HepG2 (cell line): ENCODE data around the gene FNDC3B.

ENCODE experiments used
- ADNP ChIP-seq: sonication (generic); formaldehyde crosslinking; IDR thresholded peaks from 2 replicates; pipeline ENCODE4 v1.4.0; 2020; ENCODE audit warnings: missing genetic modification reagents
- CBX2 ChIP-seq, 2 experiments: fragments of 200-600 bp in 1 of 2; sonication (generic); formaldehyde crosslinking in 1 of 2; IDR thresholded peaks; 2 replicates each; pipeline versions ENCODE4 v1.7.0 to v1.8.1; 2018 to 2022; ENCODE audit warnings: low read depth in 2 of 2, low read length in 1 of 2, mild to moderate bottlenecking in 1 of 2, missing genetic modification reagents in 1 of 2
- CTCF ChIP-seq: sonication (generic); formaldehyde crosslinking; IDR thresholded peaks from 2 replicates; pipeline ENCODE4 v1.5.0; 2020; ENCODE audit warnings: mild to moderate bottlenecking, missing genetic modification reagents, moderate library complexity
- FOXO4 ChIP-seq: sonication (generic); formaldehyde crosslinking; conservative IDR thresholded peaks from 2 replicates; pipeline ENCODE4 v1.8.1; 2023; ENCODE audit warnings: missing genetic modification reagents
- KLF6 ChIP-seq: IDR thresholded peaks from 2 replicates; pipeline ENCODE4 v1.8.0; 2016; ENCODE audit warnings: missing biosample characterization, missing genetic modification reagents
- REST ChIP-seq, 2 experiments: IDR thresholded peaks; 2 replicates each; pipeline ENCODE4 v1.6.1; 2011 to 2012; ENCODE audit warnings: low read length in 2 of 2, borderline replicate concordance in 1 of 2, low read depth in 1 of 2, mild to moderate bottlenecking in 1 of 2, moderate library complexity in 1 of 2
- TBL1XR1 ChIP-seq: fragments of 150-350 bp; IDR thresholded peaks from 2 replicates; pipeline ENCODE4 v1.6.1; 2014; ENCODE audit warnings: borderline replicate concordance, low read length; ENCODE audit not compliant: partially characterized antibody
- ZHX2 ChIP-seq, 2 experiments: sonication (generic) in 1 of 2; formaldehyde crosslinking in 1 of 2; IDR thresholded peaks; 2 replicates each; pipeline versions ENCODE4 v1.6.1 to v1.9.0; 2014 to 2022; ENCODE audit warnings: antibody characterized with exemption in 1 of 2, borderline replicate concordance in 1 of 2, inconsistent platforms in 1 of 2, low read depth in 1 of 2, missing genetic modification reagents in 1 of 2
- ZNF10 ChIP-seq: sonication (generic); formaldehyde crosslinking; IDR thresholded peaks from 2 replicates; pipeline ENCODE4 v1.4.0; 2020; ENCODE audit warnings: mild to moderate bottlenecking, low read depth, missing genetic modification reagents, borderline replicate concordance
- ZNF136 ChIP-seq: sonication (generic); formaldehyde crosslinking; IDR thresholded peaks from 2 replicates; pipeline ENCODE4 v1.8.1; 2022; ENCODE audit warnings: low read depth, mild to moderate bottlenecking, moderate library complexity, missing genetic modification reagents
- ZNF17 ChIP-seq: sonication (generic); formaldehyde crosslinking; IDR thresholded peaks from 2 replicates; pipeline ENCODE4 v1.5.0; 2020; ENCODE audit warnings: mild to moderate bottlenecking, missing genetic modification reagents
- ZNF281 ChIP-seq: sonication (generic); formaldehyde crosslinking; IDR thresholded peaks from 2 replicates; pipeline ENCODE4 v1.4.0; 2020; ENCODE audit warnings: missing genetic modification reagents, borderline replicate concordance

- no peak for TF ChIP-seq ZNF281 (CRISPR knock-in tag)
- no peak for TF ChIP-seq ZHX2 (IDR thresholded peaks at IDR 0.05; ENCODE audit: low read depth)
- no peak for TF ChIP-seq ZHX2 (CRISPR knock-in tag; IDR thresholded peaks at IDR 0.05; ENCODE audit: borderline replicate concordance)
- no peak for TF ChIP-seq ADNP
- no peak for TF ChIP-seq TBL1XR1
- no peak for TF ChIP-seq ZNF136 (CRISPR knock-in tag)
- TF ChIP-seq ZNF10 (CRISPR knock-in tag): no peak
- TF ChIP-seq FOXO4: no peak
- no peak for TF ChIP-seq ZNF17 (CRISPR knock-in tag)
- TF ChIP-seq CBX2 (IDR thresholded peaks at IDR 0.05; ENCODE audit: low read depth, low read length): no peak
- TF ChIP-seq CBX2 (CRISPR knock-in tag; IDR thresholded peaks at IDR 0.05; ENCODE audit: low read depth): no peak
- TF ChIP-seq REST (IDR thresholded peaks at IDR 0.05; ENCODE audit: borderline replicate concordance in 1 of 2, low read depth in 1 of 2, low read length in 2 of 2): no peak
- no peak for TF ChIP-seq KLF6 (CRISPR knock-in tag)
- TF ChIP-seq CTCF: no peak
Measured at GRCh38 chr3:172054115-172054764, 14.9 kb downstream of the FNDC3B start.
